Fibroblast of the aortic adventitia (primary cell): ENCODE results near the gene ABRAXAS1. TPM values are rescaled to one million over a fixed set of nuclear protein-coding genes. Genes with fewer than 3 reads are reported as not detected.

Experiments
- DNase-seq: peaks from one replicate; pipeline ENCODE4 v3.0.0-alpha.2; 2010; ENCODE audit warnings: low read depth
- H3K4me3 ChIP-seq: 2 replicates; pipeline ENCODE4 v1.5.1; 2011; ENCODE audit warnings: low read depth, mild to moderate bottlenecking, control low read depth, low read length, moderate library complexity
- CTCF ChIP-seq: IDR thresholded peaks from 2 replicates; pipeline ENCODE4 v1.5.1; 2011; ENCODE audit warnings: mild to moderate bottlenecking, low read length, control low read depth, inconsistent platforms; ENCODE audit not compliant: insufficient read depth
- total RNA-seq: library from RNA; depleted of rRNA; stranded (reverse); fragments of >200 nt; gene quantifications from 2 replicates; pipeline ENCODE4 v1.2.3, GENCODE V29; 2012; ENCODE audit warnings: low replicate concordance

The ABRAXAS1 gene
- total RNA-seq, 1 donor: 27.3 TPM

GRCh38 chr4:83454686-83455085 is 30.2 kb downstream of the ABRAXAS1 start:
- H3K4me3 ChIP-seq: peak overlapping the region; percentile 93
- no peak for TF ChIP-seq CTCF
- peak; percentile 33 for DNase-seq

GRCh38 chr4:83449009-83449408 is 35.9 kb downstream of the ABRAXAS1 start:
- no peak for DNase-seq
- TF ChIP-seq CTCF: no peak
- H3K4me3 ChIP-seq: no peak overlapping the region

- H3K4me3 ChIP-seq: no peak overlapping the region
- no peak for TF ChIP-seq CTCF
- DNase-seq: no peak
Measured at GRCh38 chr4:83440899-83441298, 44.0 kb downstream of the ABRAXAS1 start.

GRCh38 chr4:83440148-83440814 is 44.6 kb downstream of the ABRAXAS1 start:
- TF ChIP-seq CTCF: no peak
- no peak overlapping the region for H3K4me3 ChIP-seq
- DNase-seq: no peak

GRCh38 chr4:83438719-83439118 is 46.2 kb downstream of the ABRAXAS1 start:
- DNase-seq: no peak

GRCh38 chr4:83436680-83437079 is 48.2 kb downstream of the ABRAXAS1 start:
- DNase-seq: no peak
- no peak overlapping the region for H3K4me3 ChIP-seq
- TF ChIP-seq CTCF: no peak

More at GRCh38 chr4:83438719-83439118, 46.2 kb downstream of the ABRAXAS1 start:
- H3K4me3 ChIP-seq: no peak overlapping the region
- TF ChIP-seq CTCF: no peak

- H3K4me3 ChIP-seq: no peak overlapping the region
Measured at GRCh38 chr4:83431200-83431599, 53.7 kb downstream of the ABRAXAS1 start.

More at GRCh38 chr4:83431200-83431599, 53.7 kb downstream of the ABRAXAS1 start:
- DNase-seq: no peak
- TF ChIP-seq CTCF: no peak
